IPS-18a (cell line): ENCODE results near the gene OR4F17.
"Not testable (repeated sequence)": the region's sequence is repeated elsewhere in the genome, so short reads cannot be mapped to it uniquely, and the experiment has no call there.

Experiments
- H3K27ac ChIP-seq: one replicate; pipeline ENCODE4 v1.5.1; 2013; ENCODE audit warnings: low read length
- H3K27me3 ChIP-seq: one replicate; pipeline ENCODE4 v1.6.1; 2013; ENCODE audit warnings: mild to moderate bottlenecking, low read length; ENCODE audit not compliant: control insufficient read depth, insufficient read depth
- H3K36me3 ChIP-seq: one replicate; pipeline ENCODE4 v1.6.1; 2013; ENCODE audit warnings: low read depth, low read length; ENCODE audit not compliant: control insufficient read depth
- H3K4me1 ChIP-seq: one replicate; pipeline ENCODE4 v1.6.1; 2013; ENCODE audit warnings: low read depth, low read length; ENCODE audit not compliant: control insufficient read depth
- H3K4me3 ChIP-seq: one replicate; pipeline ENCODE4 v1.5.1; 2013; ENCODE audit warnings: low read length
- H3K9ac ChIP-seq: one replicate; pipeline ENCODE4 v1.6.1; 2013; ENCODE audit warnings: mild to moderate bottlenecking, low read length, moderate library complexity
- H3K9me3 ChIP-seq: one replicate; pipeline ENCODE4 v1.6.1; 2013; ENCODE audit warnings: low read depth, low read length; ENCODE audit not compliant: control insufficient read depth

The OR4F17 gene, protein sequence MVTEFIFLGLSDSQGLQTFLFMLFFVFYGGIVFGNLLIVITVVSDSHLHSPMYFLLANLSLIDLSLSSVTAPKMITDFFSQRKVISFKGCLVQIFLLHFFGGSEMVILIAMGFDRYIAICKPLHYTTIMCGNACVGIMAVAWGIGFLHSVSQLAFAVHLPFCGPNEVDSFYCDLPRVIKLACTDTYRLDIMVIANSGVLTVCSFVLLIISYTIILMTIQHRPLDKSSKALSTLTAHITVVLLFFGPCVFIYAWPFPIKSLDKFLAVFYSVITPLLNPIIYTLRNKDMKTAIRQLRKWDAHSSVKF

DNA sequence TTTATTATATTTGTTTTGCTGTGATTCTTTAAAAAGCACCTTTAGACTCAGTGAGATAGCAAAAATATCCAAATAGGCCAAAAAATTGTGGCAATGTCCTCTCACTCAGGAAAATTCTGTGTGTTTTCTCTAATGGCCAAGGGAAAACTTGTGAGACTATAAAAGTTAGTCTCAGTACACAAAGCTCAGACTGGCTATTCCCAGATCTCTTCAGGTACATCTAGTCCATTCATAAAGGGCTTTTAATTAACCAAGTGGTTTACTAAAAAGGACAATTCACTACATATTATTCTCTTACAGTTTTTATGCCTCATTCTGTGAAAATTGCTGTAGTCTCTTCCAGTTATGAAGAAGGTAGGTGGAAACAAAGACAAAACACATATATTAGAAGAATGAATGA, at the start of gene OR4F17:
OR4F17 (plus strand) TSS at position 301 of the 400 bp plus-strand sequence. CDS start 3,575 bp downstream, outside the sequence.
- not testable (repeated sequence) for H3K27ac ChIP-seq, H3K9me3 ChIP-seq, H3K4me1 ChIP-seq

DNA sequence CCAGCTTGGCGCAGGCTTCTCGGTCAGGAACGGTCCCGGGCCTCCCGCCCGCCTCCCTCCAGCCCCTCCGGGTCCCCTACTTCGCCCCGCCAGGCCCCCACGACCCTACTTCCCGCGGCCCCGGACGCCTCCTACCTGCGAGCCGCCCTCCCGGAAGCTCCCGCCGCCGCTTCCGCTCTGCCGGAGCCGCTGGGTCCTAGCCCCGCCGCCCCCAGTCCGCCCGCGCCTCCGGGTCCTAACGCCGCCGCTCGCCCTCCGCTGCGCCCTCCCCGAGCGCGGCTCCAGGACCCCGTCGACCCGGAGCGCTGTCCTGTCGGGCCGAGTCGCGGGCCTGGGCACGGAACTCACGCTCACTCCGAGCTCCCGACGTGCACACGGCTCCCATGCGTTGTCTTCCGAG, 36.1 kb upstream of the OR4F17 start:
- not testable (repeated sequence) for H3K4me3 ChIP-seq, H3K36me3 ChIP-seq, H3K27ac ChIP-seq, H3K4me1 ChIP-seq, H3K9me3 ChIP-seq, H3K9ac ChIP-seq, H3K27me3 ChIP-seq

More for the DNA sequence above, at the start of gene OR4F17:
- H3K4me3 ChIP-seq, H3K27me3 ChIP-seq, H3K36me3 ChIP-seq, H3K9ac ChIP-seq: not testable (repeated sequence)

DNA sequence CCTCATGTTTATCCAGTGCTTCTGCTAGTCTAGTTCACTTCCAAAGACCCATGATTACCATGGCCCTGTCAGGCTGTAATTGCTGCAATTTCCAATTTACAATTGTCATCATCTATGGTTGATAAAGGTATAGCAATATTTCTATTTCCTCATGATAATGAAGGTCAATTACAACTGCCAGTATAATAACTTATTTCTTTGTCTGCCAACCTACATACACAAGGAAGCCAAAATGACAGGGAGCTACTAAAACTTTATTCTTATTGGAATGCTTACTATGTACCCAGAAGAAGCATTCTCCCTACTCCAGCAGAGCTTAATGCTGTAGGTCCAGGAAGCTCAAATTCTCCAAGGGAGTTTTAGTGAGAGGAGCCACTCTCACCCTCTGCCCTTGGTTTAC, 24.0 kb upstream of the OR4F17 start:
- H3K36me3 ChIP-seq, H3K9me3 ChIP-seq, H3K27me3 ChIP-seq, H3K9ac ChIP-seq, H3K27ac ChIP-seq, H3K4me1 ChIP-seq, H3K4me3 ChIP-seq: not testable (repeated sequence)

DNA sequence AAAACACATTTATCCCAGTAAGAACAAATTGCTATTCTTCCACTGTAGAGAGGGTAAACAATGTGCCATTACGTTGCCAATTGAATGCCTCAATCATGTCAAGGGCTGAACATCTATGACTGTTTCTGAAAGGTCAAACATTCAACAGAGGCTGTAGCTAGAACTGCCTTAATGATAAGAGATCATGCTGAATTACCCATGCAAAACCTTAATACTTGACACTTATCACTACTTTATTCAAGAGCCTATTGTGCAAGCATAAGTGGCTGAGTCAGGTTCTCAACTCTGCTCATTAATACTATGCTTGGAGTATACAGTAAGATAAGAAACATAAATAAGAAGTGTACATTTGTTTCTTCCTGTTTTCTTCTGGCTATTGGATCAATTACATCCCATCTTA, 23.3 kb upstream of the OR4F17 start:
- H3K27ac ChIP-seq, H3K9ac ChIP-seq, H3K27me3 ChIP-seq, H3K36me3 ChIP-seq, H3K4me1 ChIP-seq, H3K4me3 ChIP-seq, H3K9me3 ChIP-seq: not testable (repeated sequence)

DNA sequence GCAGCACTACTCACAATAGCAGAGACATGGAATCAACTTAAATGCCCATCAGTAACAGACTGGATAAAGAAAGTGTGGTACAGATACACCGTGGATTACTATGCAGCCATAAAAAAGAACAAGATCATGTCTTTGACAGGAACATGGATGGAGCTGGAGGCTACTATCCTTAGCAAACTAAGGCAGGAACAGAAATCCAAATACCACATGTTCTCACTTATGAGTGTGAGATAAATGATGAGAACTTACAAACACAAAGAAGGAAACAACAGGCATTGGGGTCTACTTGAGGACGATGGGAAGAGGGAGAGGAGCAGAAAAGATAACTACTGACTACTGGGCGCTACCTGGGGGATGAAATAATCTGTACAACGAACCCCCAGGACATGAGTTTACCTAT, 16.2 kb upstream of the OR4F17 start:
- not testable (repeated sequence) for H3K4me1 ChIP-seq, H3K27me3 ChIP-seq

DNA sequence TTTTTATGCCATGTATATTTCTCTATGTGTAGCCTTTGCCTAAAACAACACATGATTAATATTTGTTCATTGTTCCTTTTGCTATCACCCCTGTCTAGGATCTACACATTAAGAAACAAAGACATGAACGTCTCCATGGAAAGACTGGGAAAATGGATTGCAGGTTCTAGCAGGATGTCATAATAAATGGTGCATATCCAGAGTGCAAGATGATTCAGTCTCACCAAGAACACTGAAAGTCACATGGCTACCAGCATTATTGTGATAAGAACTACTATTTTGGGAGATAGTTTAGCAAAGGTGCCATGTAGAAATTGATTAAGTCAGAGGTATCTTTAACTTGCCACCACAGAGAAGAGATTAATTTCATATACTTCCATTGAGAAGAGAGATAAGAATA, 12.1 kb upstream of the OR4F17 start:
- H3K4me3 ChIP-seq, H3K9ac ChIP-seq, H3K27ac ChIP-seq, H3K4me1 ChIP-seq, H3K9me3 ChIP-seq, H3K36me3 ChIP-seq, H3K27me3 ChIP-seq: not testable (repeated sequence)

More for the DNA sequence above, 16.2 kb upstream of the OR4F17 start:
- H3K36me3 ChIP-seq, H3K27ac ChIP-seq, H3K4me3 ChIP-seq, H3K9ac ChIP-seq, H3K9me3 ChIP-seq: not testable (repeated sequence)

DNA sequence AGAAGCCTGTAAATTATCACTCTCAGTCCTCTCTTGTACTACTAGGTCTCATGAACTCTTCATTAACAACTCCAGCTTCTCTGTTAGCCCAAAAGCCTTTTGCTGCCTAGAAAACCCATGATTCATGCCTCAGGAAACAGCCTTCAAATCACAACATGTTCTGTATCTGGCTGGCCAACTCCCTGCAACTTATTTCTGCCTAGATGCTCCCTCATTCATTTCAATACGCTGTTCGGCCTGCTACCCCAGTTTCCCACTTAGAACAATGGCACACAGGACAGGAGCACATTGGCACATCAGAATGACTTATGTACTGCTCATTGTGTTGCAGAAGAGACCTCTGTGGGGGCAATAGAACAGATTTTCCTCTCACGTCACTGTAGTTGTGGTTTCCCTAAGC, 9.3 kb upstream of the OR4F17 start:
- H3K4me3 ChIP-seq, H3K9me3 ChIP-seq, H3K36me3 ChIP-seq, H3K27me3 ChIP-seq, H3K27ac ChIP-seq, H3K4me1 ChIP-seq, H3K9ac ChIP-seq: not testable (repeated sequence)

DNA sequence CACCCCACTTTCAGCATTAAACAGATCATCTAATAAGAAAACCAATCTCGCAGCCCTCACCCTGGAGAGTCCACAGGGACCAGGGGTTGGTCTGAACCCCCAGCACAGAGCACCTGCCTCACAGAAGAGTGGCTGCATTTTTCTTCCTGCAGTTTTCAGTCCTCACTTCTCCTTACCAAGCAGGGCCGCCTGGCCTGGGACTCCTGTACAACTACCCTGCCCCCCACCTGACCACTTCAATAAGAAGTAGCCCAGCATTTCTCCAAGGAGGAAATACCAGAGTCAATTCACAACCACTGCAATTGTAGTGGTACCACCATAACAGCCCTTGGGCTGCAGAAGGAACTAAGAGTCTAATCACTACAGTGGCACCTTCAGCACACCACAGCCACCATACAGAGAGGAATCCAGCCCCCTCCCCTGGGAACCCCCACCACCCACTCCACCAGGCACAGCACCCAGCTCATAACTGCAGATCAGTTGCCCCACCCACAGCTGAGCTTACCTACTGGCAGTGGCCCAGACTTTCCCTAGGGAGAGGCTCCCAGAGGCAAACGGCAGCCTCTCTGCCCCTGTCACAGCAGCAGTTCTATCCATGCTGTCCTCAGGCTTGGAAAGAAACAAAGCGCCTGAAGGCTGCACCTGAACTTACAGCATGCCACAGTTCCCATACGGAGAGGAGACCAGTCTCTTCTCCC, 13.7 kb downstream of the OR4F17 start:
- not testable (repeated sequence) for H3K4me3 ChIP-seq, H3K9me3 ChIP-seq, H3K36me3 ChIP-seq, H3K4me1 ChIP-seq, H3K27ac ChIP-seq, H3K27me3 ChIP-seq, H3K9ac ChIP-seq
